HG03066 (cell line): ENCODE measurements around the gene CTXN1.
"Not testable (repeated sequence)": the region's sequence is repeated elsewhere in the genome, so short reads cannot be mapped to it uniquely, and the experiment has no call there.

Experiments
- ATAC-seq: cut with Tn5 transposase; IDR thresholded peaks from one replicate; pipeline ENCODE4 v1.9.1; 2021; ENCODE audit warnings: low read depth; ENCODE audit not compliant: unreplicated experiment

The CTXN1 gene

GRCh38 chr19:7926021-7926726 is at the start of gene CTXN1:
Gene CTXN1, minus strand, starts transcription at chr19:7926135. Its CDS starts 597 bp downstream, at chr19:7925538.
- no peak for ATAC-seq

- ATAC-seq = no peak
Observed at GRCh38 chr19:7975037-7975436, 49.1 kb upstream of the CTXN1 start.

DNA sequence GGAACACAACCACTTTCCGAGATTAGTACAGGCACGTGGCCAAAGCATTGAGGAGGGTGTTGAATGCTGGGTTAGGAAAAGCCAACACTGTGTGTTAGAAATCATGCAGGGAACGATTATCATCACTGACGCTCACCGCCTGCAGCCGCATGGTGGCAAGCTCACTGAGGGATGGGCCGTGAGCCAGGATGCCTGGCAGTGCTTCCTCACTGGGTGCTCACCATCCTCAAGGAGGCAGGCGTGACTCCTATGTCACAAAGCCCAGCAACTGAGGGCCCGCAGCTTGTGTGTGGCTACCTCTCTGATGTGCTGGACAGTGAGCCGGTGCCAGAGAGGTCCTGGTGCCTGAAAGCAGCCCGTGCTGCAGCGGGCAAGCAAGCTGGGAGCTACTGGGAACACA is 47.9 kb upstream of the CTXN1 start:
- no peak for ATAC-seq

DNA sequence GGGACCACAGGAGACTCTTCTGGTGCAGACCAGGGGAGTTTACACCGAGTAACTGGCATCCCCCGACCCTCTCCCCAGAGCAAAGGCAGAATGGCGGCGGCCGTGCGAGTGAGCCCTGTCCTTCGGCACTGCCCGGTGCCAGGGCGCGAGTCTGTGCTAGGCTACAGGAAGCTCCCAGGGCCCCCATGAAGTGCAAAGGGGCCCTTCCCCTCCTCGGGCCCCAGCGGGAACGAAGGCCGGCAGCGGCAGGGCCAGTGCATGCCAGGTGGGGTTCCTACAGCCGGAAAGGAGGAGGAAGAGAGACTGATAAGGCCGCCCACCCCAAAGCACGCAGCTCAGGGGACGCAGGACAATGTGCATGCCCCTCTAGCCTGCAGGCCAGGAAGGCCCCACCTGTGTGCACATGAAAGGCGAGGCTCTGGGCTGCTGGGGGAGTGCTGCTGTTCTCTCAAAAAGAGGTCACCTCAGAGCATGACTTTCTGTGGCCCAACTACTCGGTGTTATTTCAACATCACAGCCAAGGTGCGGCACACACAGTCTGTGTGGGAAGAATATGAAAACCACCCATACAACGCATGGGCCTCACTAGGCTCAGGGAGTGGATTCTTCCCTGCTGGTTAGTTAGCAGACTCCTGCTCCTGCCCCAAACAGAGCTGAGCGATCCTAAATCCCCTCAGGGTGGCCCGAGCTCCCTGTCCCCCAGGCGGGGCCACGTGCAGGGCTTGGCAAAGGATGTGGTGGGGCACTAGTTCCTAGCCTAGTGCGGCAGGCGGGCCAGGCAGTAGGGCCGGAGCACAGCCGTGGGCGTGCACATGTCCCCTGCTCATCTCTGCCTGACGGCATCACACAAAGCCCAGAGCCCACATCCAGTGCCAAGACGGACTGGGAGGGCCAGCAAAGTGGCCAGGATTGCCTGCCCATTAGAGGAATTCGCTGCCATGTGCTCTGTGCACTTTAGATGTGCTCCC is 45.9 kb upstream of the CTXN1 start:
- ATAC-seq = no peak

DNA sequence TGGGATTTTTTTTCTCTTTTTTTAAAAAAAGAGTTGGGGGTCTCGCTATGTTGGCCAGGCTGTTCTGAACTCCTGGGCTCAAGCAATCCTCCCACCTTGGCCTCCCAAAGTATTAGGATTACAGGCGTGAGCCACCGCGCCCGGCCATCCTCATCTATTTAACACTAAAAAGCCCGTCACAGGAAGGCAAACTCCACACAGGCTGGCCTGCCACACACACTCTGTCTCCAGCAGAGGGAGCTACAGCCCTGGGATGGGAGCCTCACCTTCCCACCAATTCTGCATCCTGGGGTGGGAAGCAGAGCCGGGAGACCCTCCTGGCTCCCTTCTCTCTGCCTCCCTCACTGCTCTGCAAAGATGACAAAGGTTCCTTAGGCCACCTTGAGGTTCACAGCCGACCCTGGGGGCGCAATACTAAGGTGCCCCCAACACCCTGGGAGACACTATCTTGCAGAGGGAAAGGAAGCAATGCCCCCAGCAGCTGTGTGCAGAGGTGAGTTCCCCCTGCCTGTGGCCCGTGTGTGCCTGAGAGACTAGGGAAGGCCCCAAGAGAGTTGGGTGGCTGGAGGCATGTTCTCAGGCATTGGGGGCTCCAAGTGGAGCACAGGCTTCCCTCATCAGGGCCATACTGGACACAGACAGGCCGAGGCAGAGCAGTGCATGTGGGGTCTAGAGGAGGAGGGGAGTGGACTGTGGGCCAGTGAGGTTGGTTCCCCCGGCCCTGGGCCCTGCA is 44.9 kb upstream of the CTXN1 start:
- ATAC-seq = no peak

GRCh38 chr19:7969555-7969939 is 43.6 kb upstream of the CTXN1 start:
- ATAC-seq = no peak

- no peak for ATAC-seq
Observed at GRCh38 chr19:7968796-7969554, 43.0 kb upstream of the CTXN1 start.

DNA sequence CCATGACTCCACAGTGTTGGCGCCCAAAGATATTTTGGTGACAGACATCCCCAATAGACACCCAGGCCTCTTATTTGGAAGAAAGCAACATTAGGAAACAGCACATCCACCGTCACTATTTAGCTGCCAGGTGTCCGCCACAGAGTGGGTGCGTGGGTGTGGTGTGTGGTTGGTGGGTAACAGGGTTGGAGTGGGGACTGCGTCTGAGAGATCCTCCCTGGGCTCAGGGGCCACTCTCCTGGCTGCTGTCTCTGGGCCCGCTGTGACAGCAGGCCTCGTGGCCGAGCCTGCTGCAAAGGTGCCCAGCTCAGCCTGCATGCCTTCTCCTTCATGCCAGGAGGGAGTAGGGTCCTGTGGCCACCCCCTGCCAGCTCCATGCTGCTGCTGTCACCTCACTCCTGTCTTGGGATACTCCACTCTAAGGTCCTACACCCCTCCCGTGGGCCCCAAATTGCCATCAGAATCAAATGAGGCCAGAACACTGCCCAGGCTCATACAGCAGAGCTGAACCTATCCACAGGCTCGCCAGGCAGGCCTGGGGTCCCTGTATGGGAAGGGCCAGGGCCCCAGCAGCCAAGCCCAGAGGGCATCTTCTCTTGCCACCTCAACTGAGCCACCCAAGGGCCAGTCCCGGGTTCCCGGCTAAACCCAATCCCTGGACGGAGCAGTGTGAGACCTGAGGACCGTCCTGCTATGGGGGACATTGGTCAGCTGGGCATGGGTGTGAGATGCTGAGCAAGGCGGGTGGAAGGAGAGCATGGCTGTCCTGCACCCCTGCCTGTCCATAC is 42.3 kb upstream of the CTXN1 start:
- ATAC-seq = no peak

- ATAC-seq = no peak
Observed at GRCh38 chr19:7965921-7966665, 40.2 kb upstream of the CTXN1 start.

DNA sequence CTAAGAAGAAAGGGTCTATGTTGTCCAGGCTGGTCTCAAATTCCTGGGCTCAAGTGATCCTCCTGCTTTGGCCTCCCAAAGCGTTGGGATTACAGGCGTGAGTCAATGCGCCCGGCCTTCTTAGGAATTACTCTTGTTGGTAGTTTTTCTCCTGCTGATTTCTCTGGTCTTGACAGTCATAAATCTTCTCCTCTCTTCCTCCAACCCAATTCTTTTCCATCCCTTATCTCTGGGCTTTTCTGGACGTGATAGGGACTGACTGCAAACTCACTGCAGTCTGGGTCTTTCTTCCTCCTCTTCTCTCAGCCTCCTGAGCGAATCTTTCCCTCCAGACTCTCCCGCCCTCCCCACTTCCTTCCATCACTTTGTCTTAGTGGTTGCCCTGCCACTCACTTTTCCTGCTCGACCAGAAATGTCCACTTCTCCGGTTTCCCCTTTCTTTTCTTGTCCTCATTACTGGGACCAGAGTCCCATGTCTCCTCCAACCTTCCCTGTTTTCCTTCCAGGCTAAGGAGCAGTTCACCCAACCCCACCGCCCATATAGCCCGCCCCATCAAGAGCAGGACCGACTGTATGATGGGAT is 39.4 kb upstream of the CTXN1 start:
- ATAC-seq = no peak

DNA sequence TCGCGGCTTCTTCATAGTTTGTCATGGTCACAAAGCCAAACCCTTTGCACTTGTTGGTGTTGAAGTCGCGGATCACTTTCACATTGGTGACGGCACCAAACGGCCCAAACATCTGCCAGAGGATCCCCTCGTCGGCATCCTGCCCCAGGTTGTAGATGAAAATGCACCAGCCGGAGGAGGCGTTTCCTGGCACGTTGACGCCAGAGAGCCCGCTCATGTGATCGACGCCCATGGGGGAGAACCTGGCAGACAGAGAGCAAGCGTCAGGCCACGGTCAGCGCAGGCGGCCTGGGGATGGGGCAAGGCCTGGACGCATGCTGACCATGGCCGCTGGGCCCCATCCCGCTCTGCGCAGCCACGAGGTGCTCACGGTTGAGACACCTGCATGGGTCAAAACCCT is 37.6 kb upstream of the CTXN1 start:
- ATAC-seq = no peak

GRCh38 chr19:7962644-7963268 is 36.8 kb upstream of the CTXN1 start:
- no peak for ATAC-seq

DNA sequence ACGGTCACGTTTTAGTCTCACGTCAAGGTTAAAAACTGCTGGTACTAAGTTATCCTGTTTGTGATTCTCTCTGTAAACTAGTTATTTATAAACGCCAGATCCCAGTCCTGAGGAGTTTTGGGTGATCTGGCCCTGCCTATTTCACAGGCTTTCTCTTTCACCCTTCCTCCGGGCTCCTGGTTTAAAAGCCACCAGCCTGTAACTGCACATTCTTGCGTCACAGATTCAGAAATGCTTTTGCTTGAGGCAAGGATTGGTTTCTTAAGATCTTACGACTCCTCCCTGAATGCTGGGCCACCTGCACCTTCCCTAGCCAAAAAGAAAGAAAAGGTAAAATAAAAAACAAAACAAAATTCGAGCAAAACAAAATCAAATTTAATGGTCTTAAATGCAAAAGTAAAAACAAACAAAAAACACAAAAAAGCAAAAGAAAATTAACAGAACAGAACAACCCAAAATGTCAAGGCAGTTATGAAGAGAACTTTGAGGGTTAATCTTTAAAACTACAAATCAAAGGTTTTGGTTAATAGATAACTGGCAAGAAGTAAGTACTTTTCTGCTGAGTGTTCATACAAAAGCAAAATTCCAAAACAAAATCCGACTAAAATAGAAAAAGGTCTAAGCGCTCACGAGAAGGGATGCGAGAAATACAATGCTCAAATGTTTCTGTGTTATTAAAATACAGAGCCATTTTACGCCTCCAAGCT is 36.1 kb upstream of the CTXN1 start:
- ATAC-seq = no peak

DNA sequence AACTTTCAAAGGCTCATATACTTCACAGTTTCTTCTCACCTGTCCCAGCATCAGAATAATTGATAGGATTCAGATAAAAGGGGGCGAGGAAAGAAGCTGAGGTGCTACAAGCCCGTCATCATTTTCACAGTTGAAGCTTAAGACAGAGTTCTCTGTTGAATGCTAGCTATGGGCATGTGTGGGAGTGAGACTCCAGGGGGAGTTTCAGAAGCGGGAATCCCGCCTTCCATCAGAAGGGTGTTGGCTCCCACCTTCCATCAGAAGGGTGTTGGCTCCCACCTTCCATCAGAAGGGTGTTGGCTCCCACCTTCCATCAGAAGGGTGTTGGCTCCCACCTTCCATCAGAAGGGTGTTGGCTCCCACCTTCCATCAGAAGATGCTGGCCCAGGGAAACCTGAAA is 35.1 kb upstream of the CTXN1 start:
- not testable (repeated sequence) for ATAC-seq

DNA sequence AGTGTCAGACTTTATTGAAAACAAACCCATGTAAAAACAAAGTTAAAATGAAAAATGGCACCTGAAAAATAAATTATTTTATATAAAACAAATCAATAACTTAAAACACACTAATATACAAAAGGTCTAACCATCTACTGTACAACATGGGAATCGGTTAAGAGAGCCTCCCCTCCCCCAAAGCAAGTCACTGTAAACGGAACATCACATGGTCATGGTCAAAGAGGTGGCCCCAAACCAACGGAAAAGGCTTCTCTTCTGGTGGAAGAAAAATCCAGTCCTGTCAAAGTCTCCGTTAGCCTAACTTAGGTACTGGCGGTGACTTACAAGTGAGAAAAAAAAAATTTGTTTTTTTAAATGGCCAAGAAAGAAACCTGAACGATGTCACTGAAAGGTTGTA is 33.3 kb upstream of the CTXN1 start:
- ATAC-seq = no peak

GRCh38 chr19:7955696-7956095 is 29.8 kb upstream of the CTXN1 start:
- no peak for ATAC-seq

GRCh38 chr19:7953576-7953975 is 27.6 kb upstream of the CTXN1 start:
- no peak for ATAC-seq

DNA sequence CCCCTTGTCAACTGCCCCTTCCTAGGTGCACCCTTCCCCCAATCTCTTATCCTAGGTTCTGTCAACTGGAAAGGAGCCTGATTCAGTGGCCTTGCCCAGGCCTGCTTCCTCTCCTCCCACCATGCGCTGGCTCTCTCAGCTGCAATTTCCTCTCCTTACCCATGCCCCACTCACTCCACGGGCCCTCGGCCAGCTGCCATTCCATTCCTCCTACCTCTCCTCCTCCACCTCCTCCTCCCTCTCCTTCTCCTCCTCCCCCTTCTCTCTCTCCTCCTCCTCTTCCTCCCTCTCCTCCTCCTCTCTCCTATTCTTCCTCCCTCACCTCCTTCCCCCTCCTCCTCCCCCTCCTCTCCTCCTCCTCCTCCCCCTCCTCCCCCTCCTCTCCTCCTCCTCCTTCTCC is 27.1 kb upstream of the CTXN1 start:
- ATAC-seq = no peak
